HepG2 (cell line): ENCODE measurements around the gene PRRC2A.

Experiments
- ATF7 ChIP-seq, 2 experiments: fragments of 450-650 bp in 1 of 2; sonication (generic) in 1 of 2; formaldehyde crosslinking in 1 of 2; IDR thresholded peaks; 2 replicates each; pipeline versions ENCODE4 v1.4.0 to v1.6.1; 2016 to 2020; ENCODE audit warnings: antibody characterized with exemption in 1 of 2, mild to moderate bottlenecking in 1 of 2, missing genetic modification reagents in 1 of 2
- CTCF ChIP-seq: sonication (generic); formaldehyde crosslinking; IDR thresholded peaks from 2 replicates; pipeline ENCODE4 v1.5.0; 2020; ENCODE audit warnings: mild to moderate bottlenecking, missing genetic modification reagents, moderate library complexity
- TAF15 ChIP-seq: fragments of 200-400 bp; formaldehyde crosslinking; IDR thresholded peaks from one replicate; pipeline ENCODE4 v1.6.1; 2018; ENCODE audit warnings: mild to moderate bottlenecking, low read depth, low read length; ENCODE audit not compliant: poor library complexity, severe bottlenecking
- ZNF749 ChIP-seq: sonication (generic); formaldehyde crosslinking; IDR thresholded peaks from 2 replicates; pipeline ENCODE4 v1.8.0; 2022; ENCODE audit warnings: mild to moderate bottlenecking, missing genetic modification reagents, moderate library complexity, borderline replicate concordance
- TF ChIP-seq, protein P1 (sequence below): sonication (generic); formaldehyde crosslinking; IDR thresholded peaks from 2 replicates; pipeline ENCODE4 v1.8.0; 2022; ENCODE audit warnings: low read depth, missing genetic modification reagents
- TF ChIP-seq, protein P2 (sequence below): sonication (generic); formaldehyde crosslinking; conservative IDR thresholded peaks from 2 replicates; pipeline ENCODE4 v1.8.0; 2022; ENCODE audit warnings: mild to moderate bottlenecking, moderate library complexity, missing genetic modification reagents
- TF ChIP-seq, protein P3 (sequence below): sonication (generic); formaldehyde crosslinking; IDR thresholded peaks from 2 replicates; pipeline ENCODE4 v1.4.0; 2020; ENCODE audit warnings: missing genetic modification reagents, borderline replicate concordance

DNA sequence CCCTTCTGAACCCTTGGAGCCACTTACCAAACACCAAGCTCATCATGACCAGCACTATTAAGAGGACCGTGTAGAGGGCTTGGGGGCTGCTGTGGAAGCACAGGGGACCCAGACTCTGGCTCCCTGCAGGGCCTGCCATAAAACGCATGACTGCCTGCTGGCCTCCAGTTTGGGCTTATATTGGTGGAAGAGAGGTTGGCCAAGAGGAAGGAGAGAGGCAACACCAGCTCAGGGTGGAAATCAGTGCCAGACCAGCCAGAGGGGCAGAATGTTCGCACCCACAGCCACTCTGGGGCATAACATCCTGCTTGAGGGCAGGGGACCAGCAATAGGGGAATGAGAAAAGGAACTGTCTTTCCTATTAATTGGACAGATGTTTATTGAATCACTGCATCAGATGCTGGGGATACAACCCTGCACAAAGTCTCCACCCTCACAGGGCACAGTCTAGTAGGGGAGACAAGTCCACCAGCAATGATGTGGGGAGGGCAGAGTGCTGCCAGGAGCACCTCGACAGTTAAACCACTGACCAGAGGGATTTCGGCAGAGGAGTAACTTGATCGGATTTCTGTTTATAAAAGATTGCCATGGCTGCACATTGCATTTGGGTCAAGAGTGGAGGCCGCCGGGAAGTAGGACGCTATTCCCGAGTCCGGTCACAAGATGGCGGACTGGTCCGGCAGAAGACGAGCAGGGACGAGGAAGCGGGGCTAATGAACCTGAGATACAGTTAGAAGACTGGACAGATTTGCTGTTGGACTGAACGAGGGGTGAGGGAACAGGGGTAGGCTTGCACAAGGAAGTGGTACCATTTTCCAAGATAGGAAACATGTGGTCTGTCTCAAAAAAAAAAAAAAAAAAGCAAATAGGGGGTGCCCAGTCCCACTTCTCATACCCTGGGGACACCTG lies 60.0 kb downstream of the PRRC2A start, which contains the start of gene LY6G5C:
- TF ChIP-seq CTCF (peak; percentile 97), ZNF749 (CRISPR knock-in tag) (no peak), ATF7 (IDR thresholded peaks at IDR 0.05) (no peak), ATF7 (CRISPR knock-in tag; IDR thresholded peaks at IDR 0.05) (no peak), TAF15 (no peak)
- TF ChIP-seq, protein P1, sequence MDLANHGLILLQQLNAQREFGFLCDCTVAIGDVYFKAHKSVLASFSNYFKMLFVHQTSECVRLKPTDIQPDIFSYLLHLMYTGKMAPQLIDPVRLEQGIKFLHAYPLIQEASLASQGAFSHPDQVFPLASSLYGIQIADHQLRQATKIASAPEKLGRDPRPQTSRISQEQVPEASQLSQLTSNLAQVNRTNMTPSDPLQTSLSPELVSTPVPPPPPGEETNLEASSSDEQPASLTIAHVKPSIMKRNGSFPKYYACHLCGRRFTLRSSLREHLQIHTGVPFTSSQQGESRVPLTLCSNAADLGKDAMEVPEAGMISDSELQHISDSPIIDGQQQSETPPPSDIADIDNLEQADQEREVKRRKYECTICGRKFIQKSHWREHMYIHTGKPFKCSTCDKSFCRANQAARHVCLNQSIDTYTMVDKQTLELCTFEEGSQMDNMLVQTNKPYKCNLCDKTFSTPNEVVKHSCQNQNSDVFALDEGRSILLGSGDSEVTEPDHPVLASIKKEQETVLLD (CRISPR knock-in tag): no peak
- TF ChIP-seq, protein P2, sequence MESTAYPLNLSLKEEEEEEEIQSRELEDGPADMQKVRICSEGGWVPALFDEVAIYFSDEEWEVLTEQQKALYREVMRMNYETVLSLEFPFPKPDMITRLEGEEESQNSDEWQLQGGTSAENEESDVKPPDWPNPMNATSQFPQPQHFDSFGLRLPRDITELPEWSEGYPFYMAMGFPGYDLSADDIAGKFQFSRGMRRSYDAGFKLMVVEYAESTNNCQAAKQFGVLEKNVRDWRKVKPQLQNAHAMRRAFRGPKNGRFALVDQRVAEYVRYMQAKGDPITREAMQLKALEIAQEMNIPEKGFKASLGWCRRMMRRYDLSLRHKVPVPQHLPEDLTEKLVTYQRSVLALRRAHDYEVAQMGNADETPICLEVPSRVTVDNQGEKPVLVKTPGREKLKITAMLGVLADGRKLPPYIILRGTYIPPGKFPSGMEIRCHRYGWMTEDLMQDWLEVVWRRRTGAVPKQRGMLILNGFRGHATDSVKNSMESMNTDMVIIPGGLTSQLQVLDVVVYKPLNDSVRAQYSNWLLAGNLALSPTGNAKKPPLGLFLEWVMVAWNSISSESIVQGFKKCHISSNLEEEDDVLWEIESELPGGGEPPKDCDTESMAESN (CRISPR knock-in tag): no peak
- TF ChIP-seq, protein P3, sequence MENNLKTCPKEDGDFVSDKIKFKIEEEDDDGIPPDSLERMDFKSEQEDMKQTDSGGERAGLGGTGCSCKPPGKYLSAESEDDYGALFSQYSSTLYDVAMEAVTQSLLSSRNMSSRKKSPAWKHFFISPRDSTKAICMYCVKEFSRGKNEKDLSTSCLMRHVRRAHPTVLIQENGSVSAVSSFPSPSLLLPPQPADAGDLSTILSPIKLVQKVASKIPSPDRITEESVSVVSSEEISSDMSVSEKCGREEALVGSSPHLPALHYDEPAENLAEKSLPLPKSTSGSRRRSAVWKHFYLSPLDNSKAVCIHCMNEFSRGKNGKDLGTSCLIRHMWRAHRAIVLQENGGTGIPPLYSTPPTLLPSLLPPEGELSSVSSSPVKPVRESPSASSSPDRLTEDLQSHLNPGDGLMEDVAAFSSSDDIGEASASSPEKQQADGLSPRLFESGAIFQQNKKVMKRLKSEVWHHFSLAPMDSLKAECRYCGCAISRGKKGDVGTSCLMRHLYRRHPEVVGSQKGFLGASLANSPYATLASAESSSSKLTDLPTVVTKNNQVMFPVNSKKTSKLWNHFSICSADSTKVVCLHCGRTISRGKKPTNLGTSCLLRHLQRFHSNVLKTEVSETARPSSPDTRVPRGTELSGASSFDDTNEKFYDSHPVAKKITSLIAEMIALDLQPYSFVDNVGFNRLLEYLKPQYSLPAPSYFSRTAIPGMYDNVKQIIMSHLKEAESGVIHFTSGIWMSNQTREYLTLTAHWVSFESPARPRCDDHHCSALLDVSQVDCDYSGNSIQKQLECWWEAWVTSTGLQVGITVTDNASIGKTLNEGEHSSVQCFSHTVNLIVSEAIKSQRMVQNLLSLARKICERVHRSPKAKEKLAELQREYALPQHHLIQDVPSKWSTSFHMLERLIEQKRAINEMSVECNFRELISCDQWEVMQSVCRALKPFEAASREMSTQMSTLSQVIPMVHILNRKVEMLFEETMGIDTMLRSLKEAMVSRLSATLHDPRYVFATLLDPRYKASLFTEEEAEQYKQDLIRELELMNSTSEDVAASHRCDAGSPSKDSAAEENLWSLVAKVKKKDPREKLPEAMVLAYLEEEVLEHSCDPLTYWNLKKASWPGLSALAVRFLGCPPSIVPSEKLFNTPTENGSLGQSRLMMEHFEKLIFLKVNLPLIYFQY: 0 out of 2 replicates have a peak, but pooled peaks have one; percentile 31
